ENCODE measurements around the gene HCK. TPM values are rescaled to one million over a fixed set of nuclear protein-coding genes. Genes with fewer than 3 reads are reported as not detected.

The HCK gene
- total RNA-seq, 4 donors from 2014 or later, result 2.6 to 31.8 (median 10.2) TPM

- Histone ChIP-seq H3K36me3 (peaks cover 0 to 74% of the 10 kb centered on the region in 2 donors), H3K4me1 (no peaks in the 10 kb centered on the region), H3K27ac (no peak overlapping the region), H3K9me3 (no peaks in the 10 kb centered on the region), H3K27me3 (no peaks in the 10 kb centered on the region), H3K4me3 (no peak overlapping the region)
- TF ChIP-seq EP300 (IDR thresholded peaks at IDR 0.05) (no peak), CTCF (IDR thresholded peaks at IDR 0.05) (no peak), POLR2A (IDR thresholded peaks at IDR 0.05) (no peak), POLR2AphosphoS5 (IDR thresholded peaks at IDR 0.05) (no peak)
- ATAC-seq, result no peak
- WGBS, 2 donors (ENCODE audit: low coverage in 1 of 2), result 71 to 75% methylated on average over 2 to 3 of the region's 3 CpGs
Observed at GRCh38 chr20:32135983-32136515, 84.0 kb downstream of the HCK start.

GRCh38 chr20:32138921-32139320, 86.9 kb downstream of the HCK start:
- peaks cover 0 to 90% of the 10 kb centered on the region in 2 donors for H3K36me3 ChIP-seq
- WGBS, 2 donors (ENCODE audit: low coverage in 1 of 2), result 96 to 98% methylated on average over 7 of the region's 8 CpGs

DNA sequence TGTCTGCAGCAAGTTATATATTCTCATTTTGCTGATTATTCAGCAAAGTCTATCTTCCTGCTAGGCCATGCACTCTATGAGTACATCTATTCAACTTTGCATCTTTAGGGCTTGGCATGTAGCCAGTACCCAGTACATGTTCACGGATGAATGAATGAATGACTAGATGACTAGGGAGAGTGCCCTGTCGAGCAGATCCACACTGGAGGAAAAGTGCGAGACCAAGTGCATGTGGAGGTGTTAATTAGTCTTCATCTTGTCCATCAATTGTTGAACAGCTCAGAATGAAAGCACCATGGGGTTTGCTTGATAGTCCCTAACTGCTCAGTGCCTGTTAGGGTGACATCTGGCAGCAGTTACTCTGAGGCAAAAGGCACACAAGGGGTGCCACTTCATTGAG, 87.9 kb downstream of the HCK start:
- H3K4me3 ChIP-seq, result no peak overlapping the region
- no peak for ATAC-seq
- WGBS, 2 donors (ENCODE audit: low coverage in 1 of 2), result 95% methylated on average over 3 of the region's 3 CpGs; no CpG with 5 or more reads in 1 of the 2 donors
- no peak overlapping the region for H3K27ac ChIP-seq
- H3K9me3 ChIP-seq, result no peaks in the 10 kb centered on the region
- H3K4me1 ChIP-seq, result no peaks in the 10 kb centered on the region
- TF ChIP-seq POLR2AphosphoS5 (IDR thresholded peaks at IDR 0.05) (no peak), EP300 (IDR thresholded peaks at IDR 0.05) (no peak), CTCF (IDR thresholded peaks at IDR 0.05) (no peak), POLR2A (IDR thresholded peaks at IDR 0.05) (no peak)
- peaks cover 0 to 94% of the 10 kb centered on the region in 2 donors for H3K36me3 ChIP-seq
- H3K27me3 ChIP-seq, result no peaks in the 10 kb centered on the region

More at GRCh38 chr20:32138921-32139320, 86.9 kb downstream of the HCK start:
- no peak for ATAC-seq
- Histone ChIP-seq H3K27ac (no peak overlapping the region), H3K4me3 (no peak overlapping the region), H3K9me3 (no peaks in the 10 kb centered on the region), H3K27me3 (no peaks in the 10 kb centered on the region), H3K4me1 (no peaks in the 10 kb centered on the region)
- TF ChIP-seq CTCF (IDR thresholded peaks at IDR 0.05) (no peak), POLR2A (IDR thresholded peaks at IDR 0.05) (no peak), EP300 (IDR thresholded peaks at IDR 0.05) (no peak), POLR2AphosphoS5 (IDR thresholded peaks at IDR 0.05) (no peak)

DNA sequence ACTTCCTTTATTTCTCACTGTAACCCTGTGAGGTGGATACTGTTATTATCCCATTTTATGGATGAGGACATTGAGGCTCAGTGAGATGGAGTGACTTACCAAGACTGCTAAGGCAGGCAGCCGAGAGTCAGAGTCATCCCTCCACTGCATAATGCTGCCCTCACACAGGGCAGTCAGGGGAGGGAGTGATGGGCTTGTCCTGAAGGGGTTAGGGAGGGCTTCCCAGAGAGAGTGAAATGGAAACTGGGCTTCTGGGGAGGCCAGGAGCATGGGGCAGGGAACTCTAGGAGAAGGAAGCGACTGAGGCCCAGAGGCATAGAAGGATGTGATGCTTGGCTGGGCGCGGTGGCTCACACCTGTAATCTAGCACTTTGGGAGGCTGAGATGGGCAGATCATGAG, 88.6 kb downstream of the HCK start:
- ATAC-seq, result no peak
- peaks cover 0 to 98% of the 10 kb centered on the region in 2 donors for H3K36me3 ChIP-seq
- WGBS, 2 donors (ENCODE audit: low coverage in 1 of 2), result 93 to 96% methylated on average over 3 of the region's 4 CpGs

More for the DNA sequence above, 88.6 kb downstream of the HCK start:
- Histone ChIP-seq H3K9me3 (no peaks in the 10 kb centered on the region), H3K4me1 (no peaks in the 10 kb centered on the region), H3K27ac (no peak overlapping the region), H3K4me3 (no peak overlapping the region), H3K27me3 (no peaks in the 10 kb centered on the region)
- TF ChIP-seq POLR2A (IDR thresholded peaks at IDR 0.05) (no peak), CTCF (IDR thresholded peaks at IDR 0.05) (no peak), POLR2AphosphoS5 (IDR thresholded peaks at IDR 0.05) (no peak)

Measured in gastroesophageal sphincter (tissue), 4 donors.